Thyroid gland (tissue), 4 donors: ENCODE results near the gene CENPX. TPM values are rescaled to one million over a fixed set of nuclear protein-coding genes. Genes with fewer than 3 reads are reported as not detected.
A peak's percentile ranks its signal among the peaks of the same experiment; 100 is the strongest.

Source experiments
- DNase-seq, 2 donors: peaks; one replicate each; pipeline ENCODE4 v3.0.0-alpha.2; 2019
- H3K27ac ChIP-seq, 3 donors: fragments of 200-600 bp; sonication (generic); 1 replicate in 2 of 3; 2 replicates in 1 of 3; pipeline ENCODE4 v1.5.1; 2016 to 2019; ENCODE audit warnings: mild to moderate bottlenecking in 1 of 3, moderate library complexity in 1 of 3
- H3K27me3 ChIP-seq: fragments of 200-600 bp; sonication (generic); one replicate; pipeline ENCODE4 v1.5.1; 2019
- H3K36me3 ChIP-seq, 2 donors: fragments of 200-600 bp; sonication (generic); one replicate each; pipeline ENCODE4 v1.5.1; 2016 to 2019
- H3K4me1 ChIP-seq, 2 donors: fragments of 200-600 bp; sonication (generic); one replicate each; pipeline ENCODE4 v1.5.1; 2017 to 2019
- H3K4me3 ChIP-seq, 3 donors: fragments of 200-600 bp; sonication (generic); replicated peaks in 1 of 3; 1 replicate in 2 of 3; 2 replicates in 1 of 3; pipeline ENCODE4 v1.5.1; 2016; ENCODE audit warnings: mild to moderate bottlenecking in 1 of 3
- H3K9me3 ChIP-seq: fragments of 200-600 bp; sonication (generic); one replicate; pipeline ENCODE4 v1.5.1; 2017
- CTCF ChIP-seq, 6 experiments: fragments of 200-600 bp in 3 of 6; fragments of 450-650 bp in 3 of 6; sonication (generic) in 3 of 6; IDR thresholded peaks; one replicate each; pipeline ENCODE4 v1.5.1; 2016 to 2019; ENCODE audit warnings: antibody characterized with exemption in 6 of 6, mild to moderate bottlenecking in 2 of 6, inconsistent platforms in 1 of 6, moderate library complexity in 1 of 6
- POLR2A ChIP-seq, 2 donors: fragments of 450-650 bp; IDR thresholded peaks; one replicate each; pipeline ENCODE4 v1.6.1; 2017; ENCODE audit warnings: antibody characterized with exemption in 2 of 2, mild to moderate bottlenecking in 2 of 2, moderate library complexity in 1 of 2
- WGBS, 2 donors: methylation state at CpG; one replicate each; pipeline ENCODE4 v1.1.5; 2017; 5-methylcytosine and 5-hydroxymethylcytosine counted together
- intact Hi-C: fragments of 100-400 bp; cut with DNase I; formaldehyde crosslinking; loops from one replicate; pipeline ENCODE4 v1.15.1; 2023
- total RNA-seq, 4 donors: library from RNA; depleted of rRNA; stranded (reverse); fragments of >200 nt; gene quantifications; one replicate each; pipeline ENCODE4 v1.2.3, GENCODE V29; 2016

The CENPX gene
- total RNA-seq, 4 donors from 2014 or later: 40.7 to 95.9 (median 78.0) TPM

GRCh38 chr17:81996757-81997441 is 25.8 kb downstream of the CENPX start:
- peaks cover 36 to 61% of the 10 kb centered on the region in 2 donors for H3K4me1 ChIP-seq
- DNase-seq: no peak
- no peaks in the 10 kb centered on the region for H3K9me3 ChIP-seq
- no peaks in the 10 kb centered on the region for H3K36me3 ChIP-seq
- no peak overlapping the region for H3K27ac ChIP-seq
- intact Hi-C loops: no loop called here
- TF ChIP-seq CTCF (IDR thresholded peaks at IDR 0.05) (no peak), POLR2A (IDR thresholded peaks at IDR 0.05) (no peak)
- H3K27me3 ChIP-seq: no peaks in the 10 kb centered on the region
- H3K4me3 ChIP-seq: no peak overlapping the region
- WGBS, 2 donors: 93 to 97% methylated on average over 29 to 30 of the region's 30 CpGs

GRCh38 chr17:81996232-81996756 is 26.4 kb downstream of the CENPX start:
- no peak for DNase-seq
- Histone ChIP-seq H3K27ac (no peak overlapping the region), H3K36me3 (no peaks in the 10 kb centered on the region), H3K4me1 (peaks cover 42 to 67% of the 10 kb centered on the region in 2 donors), H3K9me3 (no peaks in the 10 kb centered on the region), H3K4me3 (no peak overlapping the region), H3K27me3 (no peaks in the 10 kb centered on the region)
- no peak for TF ChIP-seq CTCF (IDR thresholded peaks at IDR 0.05)
- no peak for TF ChIP-seq POLR2A (IDR thresholded peaks at IDR 0.05)
- 92 to 97% methylated on average over 13 to 25 of the region's 28 CpGs for WGBS, 2 donors
- intact Hi-C loops: no loop called here

GRCh38 chr17:81995463-81996231 is 27.0 kb downstream of the CENPX start:
- intact Hi-C loops: no loop called here
- Histone ChIP-seq H3K4me3 (no peak overlapping the region), H3K27ac (peak overlapping the region in 2 of 3 donors; percentile 15 to 58), H3K36me3 (no peaks in the 10 kb centered on the region), H3K4me1 (peaks cover 46 to 72% of the 10 kb centered on the region in 2 donors), H3K27me3 (no peaks in the 10 kb centered on the region), H3K9me3 (no peaks in the 10 kb centered on the region)
- TF ChIP-seq POLR2A (IDR thresholded peaks at IDR 0.05) (no peak), CTCF (IDR thresholded peaks at IDR 0.05) (no peak)
- DNase-seq: no peak
- WGBS, 2 donors: 94 to 95% methylated on average over 21 to 29 of the region's 29 CpGs

- peak overlapping the region in 2 of 3 donors; percentile 15 to 58 for H3K27ac ChIP-seq
- H3K36me3 ChIP-seq: no peaks in the 10 kb centered on the region
- TF ChIP-seq CTCF (IDR thresholded peaks at IDR 0.05): no peak
- no peak for TF ChIP-seq POLR2A (IDR thresholded peaks at IDR 0.05)
- H3K27me3 ChIP-seq: no peaks in the 10 kb centered on the region
- H3K4me1 ChIP-seq: peaks cover 46 to 70% of the 10 kb centered on the region in 2 donors
- intact Hi-C loops: no loop called here
- H3K4me3 ChIP-seq: no peak overlapping the region
- 35 to 57% methylated on average over 23 to 35 of the region's 39 CpGs for WGBS, 2 donors
- no peaks in the 10 kb centered on the region for H3K9me3 ChIP-seq
- DNase-seq: peak; percentile 80 to 82
Measured at GRCh38 chr17:81994593-81995462, 27.9 kb downstream of the CENPX start.
